Hepatocyte (in vitro differentiated cells): ENCODE measurements around the gene PIAS1.

Experiments used
- CTCF ChIP-seq: fragments of 200-600 bp; sonication (generic); IDR thresholded peaks from 2 replicates; pipeline ENCODE4 v1.5.1; 2016; ENCODE audit warnings: antibody characterized with exemption, mild to moderate bottlenecking; ENCODE audit not compliant: poor library complexity
- EZH2 ChIP-seq: fragments of 200-600 bp; sonication (generic); IDR thresholded peaks from 2 replicates; pipeline ENCODE4 v1.6.1; 2016; ENCODE audit warnings: antibody characterized with exemption, mild to moderate bottlenecking, borderline replicate concordance

GRCh38 chr15:68053701-68054627, at the start of gene PIAS1:
- TF ChIP-seq CTCF (peak; percentile 4), EZH2 (no peak)
